HCEC 1CT (cell line): ENCODE results near the gene TULP4.
A peak's percentile ranks its signal among the peaks of the same experiment; 100 is the strongest.
"Not testable (repeated sequence)": the region's sequence is repeated elsewhere in the genome, so short reads cannot be mapped to it uniquely, and the experiment has no call there.

Source experiments
- DNase-seq: peaks from one replicate; pipeline ENCODE4 v3.0.0-alpha.2; 2017

The TULP4 gene

GRCh38 chr6:158312165-158312564 is at the start of gene TULP4:
Gene TULP4 (plus strand): TSS chr6:158312465. CDS start chr6:158314017, 1,552 bp downstream.
- no peak for DNase-seq

- DNase-seq, result no peak
These were observed 49.5 kb upstream of the TULP4 start for GRCh38 chr6:158262755-158263154.

GRCh38 chr6:158264180-158264579 is 48.1 kb upstream of the TULP4 start:
- no peak for DNase-seq

GRCh38 chr6:158266131-158266530 is 46.1 kb upstream of the TULP4 start:
- DNase-seq, result no peak

- no peak for DNase-seq
These were observed 43.7 kb upstream of the TULP4 start for GRCh38 chr6:158268361-158269147.

- no peak for DNase-seq
These were observed 42.6 kb upstream of the TULP4 start for GRCh38 chr6:158269657-158270056.

GRCh38 chr6:158270389-158271127 is 41.7 kb upstream of the TULP4 start:
- DNase-seq, result no peak

GRCh38 chr6:158272324-158272723 is 39.9 kb upstream of the TULP4 start:
- no peak for DNase-seq

GRCh38 chr6:158278004-158278403 is 34.3 kb upstream of the TULP4 start:
- no peak for DNase-seq

- DNase-seq, result no peak
These were observed 32.6 kb upstream of the TULP4 start for GRCh38 chr6:158279615-158280014.

GRCh38 chr6:158283304-158283980 is 28.8 kb upstream of the TULP4 start:
- peak; percentile 46 for DNase-seq

GRCh38 chr6:158284007-158284875 is 28.0 kb upstream of the TULP4 start:
- DNase-seq, result peak; percentile 92

GRCh38 chr6:158284876-158285655 is 27.2 kb upstream of the TULP4 start:
- no peak for DNase-seq

GRCh38 chr6:158285656-158286021 is 26.6 kb upstream of the TULP4 start:
- DNase-seq, result no peak

GRCh38 chr6:158286413-158286812 is 25.9 kb upstream of the TULP4 start:
- DNase-seq, result peak; percentile 42

- DNase-seq, result no peak
These were observed 25.2 kb upstream of the TULP4 start for GRCh38 chr6:158287047-158287446.

GRCh38 chr6:158290040-158290439 is 22.2 kb upstream of the TULP4 start:
- DNase-seq, result no peak

- no peak for DNase-seq
These were observed 21.6 kb upstream of the TULP4 start for GRCh38 chr6:158290659-158291058.

GRCh38 chr6:158292016-158292415 is 20.2 kb upstream of the TULP4 start:
- DNase-seq, result no peak

GRCh38 chr6:158293122-158293521 is 19.1 kb upstream of the TULP4 start:
- DNase-seq, result no peak

- DNase-seq, result not testable (repeated sequence)
These were observed 16.1 kb upstream of the TULP4 start for GRCh38 chr6:158295976-158296853.
